ENCODE results near the gene CARNS1.

The CARNS1 gene

DNA sequence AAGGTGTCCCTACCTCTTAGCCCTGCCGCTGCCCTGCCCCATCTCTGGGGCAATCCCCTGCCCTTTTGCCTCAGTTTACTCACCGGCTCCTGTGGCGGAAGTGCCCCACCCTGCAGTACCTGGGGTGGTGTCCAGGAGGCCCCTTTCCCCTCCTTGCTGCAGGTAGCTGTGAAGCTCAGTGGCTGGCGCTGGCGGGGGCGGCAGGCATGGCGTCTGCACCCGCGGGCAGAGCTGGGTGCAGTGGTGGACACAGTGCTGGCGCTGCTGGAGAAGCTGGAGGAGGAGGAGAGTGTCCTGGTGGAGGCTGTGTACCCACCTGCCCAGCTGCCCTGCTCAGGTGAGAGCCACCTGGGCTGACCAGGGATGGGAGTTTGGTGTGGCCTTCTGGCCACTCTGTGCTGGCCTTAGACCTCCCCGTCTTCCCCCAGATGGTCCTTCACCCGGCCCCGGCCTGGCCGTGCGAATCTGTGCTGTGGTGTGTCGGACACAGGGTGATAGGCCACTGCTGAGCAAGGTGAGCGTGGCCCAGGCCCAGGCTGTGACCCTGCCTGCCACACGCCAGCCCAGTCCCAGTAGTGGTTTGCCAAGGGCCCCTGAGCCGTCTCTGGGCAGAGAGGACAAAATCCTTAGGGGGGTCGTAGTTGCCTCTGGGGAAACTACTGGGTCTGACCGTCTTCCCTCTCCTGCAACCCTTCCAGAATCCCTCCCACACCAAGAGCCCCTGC, 4.0 kb downstream of the CARNS1 start:
- no peak overlapping the region for H3K4me3 ChIP-seq (replicated peaks; ENCODE audit: low read depth, low read length)
- DNase-seq (ENCODE audit: extremely low read depth, low read depth) = no peak
- TF ChIP-seq, protein P1, sequence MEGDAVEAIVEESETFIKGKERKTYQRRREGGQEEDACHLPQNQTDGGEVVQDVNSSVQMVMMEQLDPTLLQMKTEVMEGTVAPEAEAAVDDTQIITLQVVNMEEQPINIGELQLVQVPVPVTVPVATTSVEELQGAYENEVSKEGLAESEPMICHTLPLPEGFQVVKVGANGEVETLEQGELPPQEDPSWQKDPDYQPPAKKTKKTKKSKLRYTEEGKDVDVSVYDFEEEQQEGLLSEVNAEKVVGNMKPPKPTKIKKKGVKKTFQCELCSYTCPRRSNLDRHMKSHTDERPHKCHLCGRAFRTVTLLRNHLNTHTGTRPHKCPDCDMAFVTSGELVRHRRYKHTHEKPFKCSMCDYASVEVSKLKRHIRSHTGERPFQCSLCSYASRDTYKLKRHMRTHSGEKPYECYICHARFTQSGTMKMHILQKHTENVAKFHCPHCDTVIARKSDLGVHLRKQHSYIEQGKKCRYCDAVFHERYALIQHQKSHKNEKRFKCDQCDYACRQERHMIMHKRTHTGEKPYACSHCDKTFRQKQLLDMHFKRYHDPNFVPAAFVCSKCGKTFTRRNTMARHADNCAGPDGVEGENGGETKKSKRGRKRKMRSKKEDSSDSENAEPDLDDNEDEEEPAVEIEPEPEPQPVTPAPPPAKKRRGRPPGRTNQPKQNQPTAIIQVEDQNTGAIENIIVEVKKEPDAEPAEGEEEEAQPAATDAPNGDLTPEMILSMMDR (IDR thresholded peaks at IDR 0.05; ENCODE audit: low read depth, low read length, missing control alignments) = no peak

DNA sequence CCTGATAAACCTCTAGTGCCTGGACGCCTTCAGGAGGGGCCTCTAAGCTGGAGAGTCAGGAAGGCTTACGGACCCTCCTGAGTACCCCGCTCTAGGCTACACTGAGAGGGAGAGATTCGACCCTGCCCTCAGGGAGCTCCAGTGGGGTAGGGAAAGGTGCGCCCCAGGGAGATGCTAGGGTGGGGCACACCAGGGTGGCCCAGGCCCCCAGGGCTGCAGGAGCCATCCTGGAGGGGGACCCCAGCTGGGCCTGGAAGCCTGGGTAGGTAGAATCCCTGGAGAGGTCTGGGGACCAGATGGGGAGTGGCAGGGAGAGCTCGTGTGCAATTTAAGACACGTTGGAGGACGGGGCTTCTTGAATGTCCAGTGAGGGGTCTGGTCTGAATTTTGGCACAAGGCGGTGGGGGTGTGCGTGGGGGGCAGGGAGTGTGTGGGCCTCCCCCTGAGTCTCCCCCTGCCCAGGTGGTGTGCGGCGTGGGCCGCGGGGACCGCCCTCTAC, 4.7 kb downstream of the CARNS1 start:
- TF ChIP-seq, protein P1 (IDR thresholded peaks at IDR 0.05; ENCODE audit: low read depth, low read length, missing control alignments) = no peak
- peak overlapping the region; percentile 31 for H3K4me3 ChIP-seq (replicated peaks; ENCODE audit: low read depth, low read length)
- DNase-seq (ENCODE audit: extremely low read depth, low read depth) = no peak

DNA sequence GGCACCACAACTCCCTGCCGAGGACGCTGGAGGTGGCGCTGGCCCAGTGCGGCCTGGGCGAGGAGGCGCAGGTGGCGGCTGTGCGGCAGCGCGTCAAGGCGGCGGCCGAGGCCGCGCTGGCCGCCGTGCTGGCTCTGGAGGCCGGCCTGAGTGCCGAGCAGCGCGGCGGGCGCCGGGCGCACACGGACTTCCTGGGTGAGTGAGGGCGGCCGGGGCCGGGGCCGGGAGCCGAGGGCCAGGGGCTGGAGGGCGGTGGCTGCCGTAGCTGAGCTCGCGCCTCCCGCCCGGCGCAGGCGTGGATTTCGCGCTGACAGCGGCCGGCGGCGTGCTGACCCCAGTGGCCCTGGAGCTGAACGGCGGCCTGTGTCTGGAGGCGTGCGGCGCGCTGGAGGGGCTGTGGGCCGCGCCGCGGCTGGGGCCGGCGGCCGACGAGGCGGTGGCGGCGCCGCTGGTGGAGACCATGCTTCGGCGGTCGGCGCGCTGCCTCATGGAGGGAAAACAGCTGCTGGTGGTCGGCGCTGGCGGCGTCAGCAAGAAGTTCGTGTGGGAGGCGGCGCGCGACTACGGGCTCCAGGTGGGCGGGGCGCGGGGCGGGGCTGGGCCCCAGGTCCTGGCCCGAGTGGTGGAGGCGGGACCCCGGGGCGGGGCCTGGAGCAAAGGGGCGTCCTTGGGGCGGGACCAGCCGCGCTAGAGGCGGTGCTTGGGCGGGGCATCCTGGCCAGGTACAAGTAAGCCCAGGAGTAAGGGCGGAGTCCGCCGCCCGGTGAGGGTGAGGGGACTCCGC, 5.4 kb downstream of the CARNS1 start:
- TF ChIP-seq, protein P1 (IDR thresholded peaks at IDR 0.05; ENCODE audit: low read depth, low read length, missing control alignments) = no peak
- DNase-seq (ENCODE audit: extremely low read depth, low read depth) = peak; percentile 45
- peak overlapping the region; percentile 31 for H3K4me3 ChIP-seq (replicated peaks; ENCODE audit: low read depth, low read length)

DNA sequence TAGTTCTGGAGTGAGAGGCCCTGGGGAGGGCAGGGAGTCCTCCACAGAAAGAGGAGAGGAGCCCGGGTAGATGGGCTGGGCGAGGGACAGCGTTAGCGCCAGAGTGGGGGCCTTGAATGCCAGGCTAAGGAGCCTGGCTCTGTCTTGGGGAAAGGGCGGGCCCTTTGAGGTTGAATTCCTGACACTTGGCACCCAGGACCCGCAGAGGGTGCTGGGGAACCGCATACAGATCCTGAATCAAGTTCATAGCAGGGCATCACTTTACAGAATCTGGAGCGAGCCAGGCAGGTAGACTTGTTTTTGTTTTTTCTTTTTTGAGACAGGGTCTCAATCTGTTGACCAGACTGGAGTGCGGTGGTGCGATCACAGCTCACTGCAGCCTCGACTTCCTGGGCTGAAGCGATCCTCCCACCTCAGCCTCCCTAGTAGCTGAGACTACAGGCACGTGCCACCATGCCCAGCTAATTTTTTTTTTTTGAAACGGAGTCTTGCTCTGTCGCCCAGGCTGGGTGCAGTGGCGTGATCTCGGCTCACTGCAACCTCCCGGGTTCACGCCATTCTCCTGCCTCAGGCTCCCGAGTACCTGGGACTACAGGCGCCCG, 6.1 kb downstream of the CARNS1 start:
- peak overlapping the region; percentile 31 for H3K4me3 ChIP-seq (replicated peaks; ENCODE audit: low read depth, low read length)

DNA sequence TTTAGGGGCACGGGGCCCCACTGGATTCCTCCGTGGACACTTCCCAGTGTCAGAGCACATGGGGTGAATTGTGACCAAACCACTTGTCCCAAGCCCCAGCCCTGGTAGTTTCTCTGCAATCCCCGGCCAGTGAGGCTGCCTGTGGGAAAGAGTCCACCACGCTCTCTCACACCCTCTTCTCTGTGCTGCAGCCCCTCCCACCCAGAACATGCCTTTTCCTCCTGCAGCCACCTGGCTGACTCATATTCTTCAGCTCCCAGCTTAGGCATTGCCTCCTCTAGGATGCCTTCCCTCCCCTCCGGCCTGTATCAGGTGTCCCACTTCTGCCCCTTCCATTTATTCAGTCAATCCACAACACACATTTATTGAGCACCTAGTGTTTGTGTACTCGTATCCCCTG, 7.4 kb downstream of the CARNS1 start:
- DNase-seq (ENCODE audit: extremely low read depth, low read depth) = no peak
- TF ChIP-seq, protein P1 (IDR thresholded peaks at IDR 0.05; ENCODE audit: low read depth, low read length, missing control alignments) = no peak

More for the DNA sequence above, 6.1 kb downstream of the CARNS1 start:
- DNase-seq (ENCODE audit: extremely low read depth, low read depth) = no peak
- TF ChIP-seq, protein P1 (IDR thresholded peaks at IDR 0.05; ENCODE audit: low read depth, low read length, missing control alignments) = no peak

DNA sequence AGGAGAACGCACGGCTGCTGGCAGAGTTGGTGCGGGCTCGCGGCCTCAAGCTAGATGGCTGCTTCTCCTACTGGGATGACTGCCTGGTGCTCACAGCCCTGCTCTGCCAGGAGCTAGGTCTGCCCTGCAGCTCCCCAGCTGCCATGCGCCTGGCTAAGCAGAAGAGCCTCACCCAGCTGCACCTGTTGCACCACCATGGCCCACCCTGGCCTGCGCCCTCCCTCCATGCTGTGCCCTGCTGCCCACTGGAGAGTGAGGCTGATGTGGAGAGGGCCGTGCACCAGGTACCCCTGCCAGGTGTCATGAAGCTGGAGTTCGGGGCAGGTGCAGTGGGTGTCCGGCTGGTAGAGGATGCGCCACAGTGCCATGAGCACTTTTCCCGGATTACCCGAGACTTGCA, 8.0 kb downstream of the CARNS1 start:
- DNase-seq (ENCODE audit: extremely low read depth, low read depth) = no peak
- H3K4me3 ChIP-seq (replicated peaks; ENCODE audit: low read depth, low read length) = no peak overlapping the region
- TF ChIP-seq, protein P1 (IDR thresholded peaks at IDR 0.05; ENCODE audit: low read depth, low read length, missing control alignments) = no peak

More for the DNA sequence above, 7.4 kb downstream of the CARNS1 start:
- H3K4me3 ChIP-seq (replicated peaks; ENCODE audit: low read depth, low read length) = no peak overlapping the region

Measured in HFF-Myc (cell line).